Measurements from ENCODE around the gene PRDM2. TPM values are rescaled to one million over a fixed set of nuclear protein-coding genes. Genes with fewer than 3 reads are reported as not detected.

PRDM2 gene
- total and polyA plus RNA-seq, 2 experiments from 2014 or later = 9.7 to 15.1 TPM

DNA sequence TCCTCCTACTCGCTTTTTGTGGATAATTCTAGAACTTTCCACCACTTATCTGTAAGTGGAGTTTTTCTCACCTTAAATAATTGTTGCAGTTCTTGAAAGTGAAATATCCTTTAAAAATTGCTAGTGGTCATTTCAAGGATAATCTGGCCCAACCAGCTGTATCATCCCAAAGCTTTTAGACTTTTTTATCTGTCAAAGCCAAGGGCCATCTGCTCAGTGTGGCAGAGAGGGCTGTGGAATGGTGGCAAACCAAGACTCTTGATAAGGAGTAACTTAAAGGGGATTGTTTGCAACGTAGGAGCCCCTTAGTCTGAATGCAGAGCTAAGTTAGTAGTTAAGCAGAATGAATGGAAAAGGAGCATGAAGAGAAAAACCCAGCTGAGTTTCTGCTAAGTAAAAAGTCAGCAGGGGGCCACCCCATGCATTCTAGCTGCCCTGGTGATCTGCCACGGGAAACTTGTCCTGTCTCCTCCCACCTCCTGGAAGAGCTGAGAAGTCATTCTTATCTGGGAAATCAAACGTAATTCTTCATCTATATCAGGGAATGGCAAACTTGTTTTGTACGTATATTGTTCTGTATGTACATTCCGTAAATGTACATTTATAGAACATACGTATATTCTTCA, 169.3 kb downstream of the PRDM2 start:
- Histone ChIP-seq H3K9me3 (ENCODE audit: low read depth) (no peaks in the 10 kb centered on the region), H3K4me3 (no peak overlapping the region), H4K20me1 (ENCODE audit: insufficient read depth) (no peaks in the 10 kb centered on the region), H3F3A (ENCODE audit: insufficient read depth) (no peaks in the 10 kb centered on the region), H3K4me1 (ENCODE audit: insufficient read depth) (no peaks in the 10 kb centered on the region), H3K27me3 (replicated peaks; ENCODE audit: insufficient read depth) (no peaks in the 10 kb centered on the region), H3K4me2 (ENCODE audit: unreplicated experiment) (no peak overlapping the region), H2AFZ (no peak overlapping the region), H3K9me2 (ENCODE audit: insufficient read depth) (no peaks in the 10 kb centered on the region), H3K79me2 (ENCODE audit: insufficient read depth) (no peaks in the 10 kb centered on the region), H3K9ac (no peak overlapping the region), H3K36me3 (ENCODE audit: low read depth) (no peaks in the 10 kb centered on the region), H3K27ac (no peak overlapping the region)
- TF ChIP-seq EZH2 (IDR thresholded peaks at IDR 0.05; ENCODE audit: insufficient read depth, poor library complexity, severe bottlenecking) (no peak), EZH2phosphoT487 (IDR thresholded peaks at IDR 0.05; ENCODE audit: insufficient read depth, low read depth) (no peak)
- no peak for DNase-seq
- 57 to 59% methylated on average over 7 of the region's 7 CpGs for WGBS, 2 experiments (ENCODE audit: low coverage in 1 of 2, low lambda C conversion rate in 2 of 2, missing lambda C conversion rate in 2 of 2)
- in situ Hi-C loops (cut with MboI) = no loop called here

DNA sequence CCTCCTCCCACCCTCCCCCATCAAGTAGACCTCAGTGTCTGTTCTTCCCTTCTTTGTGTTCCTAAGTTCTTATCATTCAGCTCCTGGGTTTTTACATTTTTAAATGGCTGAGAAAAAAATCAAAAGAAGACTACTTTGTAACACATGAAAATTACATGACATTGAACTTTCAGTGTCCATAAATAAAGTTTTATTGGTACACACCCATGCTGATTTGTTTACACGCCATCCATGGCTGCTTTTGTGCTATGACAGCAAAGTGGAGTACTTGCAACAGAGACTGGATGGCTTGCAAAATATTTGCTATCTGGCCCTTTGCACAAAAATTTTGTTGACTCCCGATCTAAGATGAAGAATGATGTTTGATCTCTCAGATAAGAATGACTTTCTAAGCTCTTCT, 171.4 kb downstream of the PRDM2 start:
- Histone ChIP-seq H3K9ac (no peak overlapping the region), H3K27me3 (replicated peaks; ENCODE audit: insufficient read depth) (no peaks in the 10 kb centered on the region), H3K4me2 (ENCODE audit: unreplicated experiment) (no peak overlapping the region), H3K4me3 (no peak overlapping the region), H2AFZ (no peak overlapping the region), H3K9me2 (ENCODE audit: insufficient read depth) (no peaks in the 10 kb centered on the region), H3K4me1 (ENCODE audit: insufficient read depth) (no peaks in the 10 kb centered on the region), H3K36me3 (ENCODE audit: low read depth) (no peaks in the 10 kb centered on the region), H3K79me2 (ENCODE audit: insufficient read depth) (no peaks in the 10 kb centered on the region), H3K9me3 (ENCODE audit: low read depth) (no peaks in the 10 kb centered on the region), H3K27ac (no peak overlapping the region), H4K20me1 (ENCODE audit: insufficient read depth) (no peaks in the 10 kb centered on the region), H3F3A (ENCODE audit: insufficient read depth) (no peaks in the 10 kb centered on the region)
- in situ Hi-C loops (cut with MboI) = no loop called here
- DNase-seq = no peak
- 29 to 33% methylated on average over 2 of the region's 2 CpGs for WGBS, 2 experiments (ENCODE audit: low coverage in 1 of 2, low lambda C conversion rate in 2 of 2, missing lambda C conversion rate in 2 of 2)
- TF ChIP-seq EZH2phosphoT487 (IDR thresholded peaks at IDR 0.05; ENCODE audit: insufficient read depth, low read depth) = no peak
- TF ChIP-seq EZH2 (IDR thresholded peaks at IDR 0.05; ENCODE audit: insufficient read depth, poor library complexity, severe bottlenecking) = no peak

DNA sequence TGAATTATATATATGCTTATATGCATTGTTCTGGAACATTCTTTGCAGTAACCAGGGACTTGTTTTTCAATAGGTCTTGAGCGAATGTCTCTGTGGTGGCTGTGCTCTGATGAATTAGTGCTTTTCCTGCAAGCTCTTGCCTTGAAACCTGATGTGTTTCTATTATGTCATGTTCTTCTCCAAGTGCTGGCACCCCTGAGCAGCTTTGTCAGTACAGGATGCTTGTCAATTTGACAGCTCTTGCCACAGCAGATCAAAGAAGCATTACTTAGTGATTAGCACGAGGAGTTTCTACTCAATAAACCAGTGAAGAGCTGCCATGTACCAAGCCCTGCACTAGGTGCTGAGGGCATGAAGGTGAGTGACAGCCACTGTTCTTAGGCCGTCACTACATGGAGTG, 171.9 kb downstream of the PRDM2 start:
- Histone ChIP-seq H3K27ac (no peak overlapping the region), H4K20me1 (ENCODE audit: insufficient read depth) (no peaks in the 10 kb centered on the region), H3K4me3 (no peak overlapping the region), H3K36me3 (ENCODE audit: low read depth) (no peaks in the 10 kb centered on the region), H3K4me2 (ENCODE audit: unreplicated experiment) (no peak overlapping the region), H3K79me2 (ENCODE audit: insufficient read depth) (no peaks in the 10 kb centered on the region), H3K9ac (no peak overlapping the region), H3K9me3 (ENCODE audit: low read depth) (no peaks in the 10 kb centered on the region), H2AFZ (no peak overlapping the region), H3K4me1 (ENCODE audit: insufficient read depth) (no peaks in the 10 kb centered on the region), H3K27me3 (replicated peaks; ENCODE audit: insufficient read depth) (no peaks in the 10 kb centered on the region), H3K9me2 (ENCODE audit: insufficient read depth) (no peaks in the 10 kb centered on the region), H3F3A (ENCODE audit: insufficient read depth) (no peaks in the 10 kb centered on the region)
- WGBS, 2 experiments (ENCODE audit: low coverage in 1 of 2, low lambda C conversion rate in 2 of 2, missing lambda C conversion rate in 2 of 2) = 50 to 53% methylated on average over 3 of the region's 3 CpGs
- in situ Hi-C loops (cut with MboI) = no loop called here
- TF ChIP-seq EZH2phosphoT487 (IDR thresholded peaks at IDR 0.05; ENCODE audit: insufficient read depth, low read depth) = no peak
- TF ChIP-seq EZH2 (IDR thresholded peaks at IDR 0.05; ENCODE audit: insufficient read depth, poor library complexity, severe bottlenecking) = no peak
- DNase-seq = no peak

DNA sequence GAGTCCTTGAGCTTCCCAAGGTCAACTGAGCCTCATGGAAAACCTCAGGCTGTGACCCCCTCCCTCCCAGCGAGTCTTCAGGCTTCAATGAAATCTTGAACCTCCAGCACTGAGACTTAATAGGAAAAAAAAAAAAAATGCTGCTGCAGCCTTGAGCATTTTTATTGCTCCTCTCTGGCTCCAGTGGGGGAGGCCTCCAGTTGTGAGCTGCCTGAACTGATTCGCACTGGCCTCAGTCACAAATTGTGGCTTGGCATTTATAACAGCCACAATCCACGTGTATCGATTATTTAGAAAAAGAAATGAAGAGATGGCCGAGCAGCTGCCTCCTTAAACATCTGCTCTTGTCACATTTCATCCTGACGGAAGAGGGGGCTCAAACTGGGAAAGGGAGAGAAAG, 173.0 kb downstream of the PRDM2 start:
- H3K9me3 ChIP-seq (ENCODE audit: low read depth) = no peaks in the 10 kb centered on the region
- in situ Hi-C loops (cut with MboI) = no loop called here

More for the DNA sequence above, 173.0 kb downstream of the PRDM2 start:
- no peak overlapping the region for H3K4me2 ChIP-seq (ENCODE audit: unreplicated experiment)
- DNase-seq = no peak
- no peak overlapping the region for H2AFZ ChIP-seq
- H3K4me3 ChIP-seq = no peak overlapping the region
- no peaks in the 10 kb centered on the region for H3K36me3 ChIP-seq (ENCODE audit: low read depth)
- no peaks in the 10 kb centered on the region for H4K20me1 ChIP-seq (ENCODE audit: insufficient read depth)
- 41 to 49% methylated on average over 6 of the region's 6 CpGs for WGBS, 2 experiments (ENCODE audit: low coverage in 1 of 2, low lambda C conversion rate in 2 of 2, missing lambda C conversion rate in 2 of 2)
- H3K79me2 ChIP-seq (ENCODE audit: insufficient read depth) = no peaks in the 10 kb centered on the region
- H3F3A ChIP-seq (ENCODE audit: insufficient read depth) = no peaks in the 10 kb centered on the region
- TF ChIP-seq EZH2phosphoT487 (IDR thresholded peaks at IDR 0.05; ENCODE audit: insufficient read depth, low read depth) = no peak
- TF ChIP-seq EZH2 (IDR thresholded peaks at IDR 0.05; ENCODE audit: insufficient read depth, poor library complexity, severe bottlenecking) = no peak
- H3K4me1 ChIP-seq (ENCODE audit: insufficient read depth) = no peaks in the 10 kb centered on the region
- no peak overlapping the region for H3K9ac ChIP-seq
- no peaks in the 10 kb centered on the region for H3K9me2 ChIP-seq (ENCODE audit: insufficient read depth)
- no peaks in the 10 kb centered on the region for H3K27me3 ChIP-seq (replicated peaks; ENCODE audit: insufficient read depth)
- no peak overlapping the region for H3K27ac ChIP-seq

Small RNAs within 50 kb of the gene (small RNA-seq; reads per million reads assigned to genes)
- gene RF00564 (ENCODE audit: low read depth, low replicate concordance) = not detected

Other genes starting within 250 kb of the PRDM2 start
- gene LRRC38, start 186.2 kb upstream of the PRDM2 start, total RNA-seq (2014; rRNA removed; shearing (Covaris generic)) = not detected in 2 replicates
- gene LRRC38, start 186.2 kb upstream of the PRDM2 start, polyA plus RNA-seq (2016; fragmentation: Nextera tagmentation; extraction: Ambion mirVana) = not detected in 2 replicates
- gene PDPN, start 116.4 kb upstream of the PRDM2 start, total RNA-seq (2014; rRNA removed; shearing (Covaris generic)) = 0.25 and 1.1 TPM in 2 replicates
- gene PDPN, start 116.4 kb upstream of the PRDM2 start, polyA plus RNA-seq (2016; fragmentation: Nextera tagmentation; extraction: Ambion mirVana) = 1.8 and 2.4 TPM in 2 replicates